ACC112 (cell line): ENCODE results near the gene NEK7.

Experiments used
- H2AFZ ChIP-seq: fragments of 200-600 bp; sonication (generic); one replicate; pipeline ENCODE4 v1.6.0; 2017; ENCODE audit warnings: antibody characterized with exemption, low read length; ENCODE audit not compliant: unreplicated experiment
- H3K27ac ChIP-seq: fragments of 200-600 bp; sonication (generic); 2 replicates; pipeline ENCODE4 v1.5.1; 2014; ENCODE audit warnings: low read depth, mild to moderate bottlenecking, antibody characterized with exemption, low read length, moderate library complexity
- H3K27me3 ChIP-seq: fragments of 200-600 bp; sonication (generic); 2 replicates; pipeline ENCODE4 v1.6.1; 2014; ENCODE audit warnings: mild to moderate bottlenecking, antibody characterized with exemption, low read length, moderate library complexity, mixed read lengths; ENCODE audit not compliant: insufficient read depth
- H3K36me3 ChIP-seq: fragments of 200-600 bp; sonication (generic); 2 replicates; pipeline ENCODE4 v1.6.1; 2016; ENCODE audit warnings: mild to moderate bottlenecking, antibody characterized with exemption, low read length, moderate library complexity, mixed read lengths; ENCODE audit not compliant: insufficient read depth
- H3K4me1 ChIP-seq: fragments of 200-600 bp; sonication (generic); one replicate; pipeline ENCODE4 v1.6.1; 2016; ENCODE audit warnings: low read length, mixed read lengths; ENCODE audit not compliant: insufficient read depth, unreplicated experiment, control insufficient read depth
- H3K4me3 ChIP-seq: fragments of 200-600 bp; sonication (generic); 2 replicates; pipeline ENCODE4 v1.5.1; 2014; ENCODE audit warnings: mild to moderate bottlenecking, low read depth, low read length
- H3K79me2 ChIP-seq: fragments of 200-600 bp; sonication (generic); one replicate; pipeline ENCODE4 v1.6.0; 2016; ENCODE audit warnings: low read length; ENCODE audit not compliant: control insufficient read depth, unreplicated experiment, insufficient read depth

Gene NEK7

DNA sequence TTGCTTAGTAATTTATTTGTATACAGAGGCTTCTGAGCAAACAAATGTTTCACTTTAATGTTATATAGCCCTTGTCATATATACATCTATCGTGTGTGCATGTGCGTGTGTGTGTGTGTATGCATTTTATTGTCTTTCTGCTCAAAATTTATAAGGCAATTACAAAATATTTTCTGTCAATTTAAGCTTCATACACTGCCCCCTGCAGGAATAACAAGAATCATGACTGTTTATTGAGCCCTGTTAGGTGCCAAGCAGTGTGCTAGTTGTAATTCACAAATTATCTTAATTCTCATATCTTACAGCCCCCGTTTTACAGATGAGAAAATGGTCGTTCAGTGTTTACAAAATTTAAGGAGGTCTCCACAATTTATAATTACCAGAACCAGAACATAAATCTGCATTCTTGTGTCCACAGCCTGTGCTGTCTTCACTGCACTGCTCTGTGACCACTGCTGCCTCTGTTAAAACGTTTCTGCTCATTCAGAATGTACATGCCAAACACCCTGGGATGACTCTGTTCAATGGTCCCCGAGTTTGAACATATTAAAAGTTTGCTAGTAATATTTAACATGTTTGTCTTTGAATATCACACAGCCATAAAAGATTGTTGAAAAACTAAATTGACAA, 202.3 kb downstream of the NEK7 start:
- Histone ChIP-seq H3K36me3 (no peaks in the 10 kb centered on the region), H3K27me3 (no peaks in the 10 kb centered on the region)

DNA sequence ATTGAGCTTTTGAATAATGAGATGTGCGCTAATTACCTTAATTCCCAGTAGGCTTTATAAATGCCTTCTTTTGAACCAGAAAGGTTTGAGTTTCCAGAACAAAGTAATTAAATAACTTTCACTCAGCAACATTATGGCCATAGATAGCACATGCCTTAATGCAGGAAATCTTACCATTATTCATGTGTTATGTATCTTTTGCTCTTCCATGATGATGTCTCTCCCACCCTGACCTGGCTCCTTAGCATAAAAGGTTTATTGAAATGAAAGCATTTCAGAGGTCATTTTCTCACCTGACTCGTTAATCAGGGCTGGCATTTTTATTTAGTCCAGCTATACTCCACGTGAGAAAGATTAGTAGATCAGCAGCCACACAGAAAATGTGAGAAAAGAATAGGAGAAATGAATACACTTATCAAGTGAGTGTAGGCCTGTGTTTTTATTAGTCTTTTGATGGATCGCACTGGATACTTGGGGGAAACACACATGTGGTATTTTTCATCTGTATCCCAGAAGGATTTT, 203.5 kb downstream of the NEK7 start:
- Histone ChIP-seq H3K27me3 (no peaks in the 10 kb centered on the region), H3K4me1 (peaks cover 6% of the 10 kb centered on the region), H3K27ac (no peak overlapping the region), H2AFZ (no peak overlapping the region), H3K79me2 (no peaks in the 10 kb centered on the region), H3K36me3 (no peaks in the 10 kb centered on the region), H3K4me3 (no peak overlapping the region)

More for the DNA sequence above, 202.3 kb downstream of the NEK7 start:
- H3K79me2 ChIP-seq: no peaks in the 10 kb centered on the region
- no peak overlapping the region for H2AFZ ChIP-seq
- peaks cover 6% of the 10 kb centered on the region for H3K4me1 ChIP-seq
- H3K27ac ChIP-seq: no peak overlapping the region
- H3K4me3 ChIP-seq: no peak overlapping the region

DNA sequence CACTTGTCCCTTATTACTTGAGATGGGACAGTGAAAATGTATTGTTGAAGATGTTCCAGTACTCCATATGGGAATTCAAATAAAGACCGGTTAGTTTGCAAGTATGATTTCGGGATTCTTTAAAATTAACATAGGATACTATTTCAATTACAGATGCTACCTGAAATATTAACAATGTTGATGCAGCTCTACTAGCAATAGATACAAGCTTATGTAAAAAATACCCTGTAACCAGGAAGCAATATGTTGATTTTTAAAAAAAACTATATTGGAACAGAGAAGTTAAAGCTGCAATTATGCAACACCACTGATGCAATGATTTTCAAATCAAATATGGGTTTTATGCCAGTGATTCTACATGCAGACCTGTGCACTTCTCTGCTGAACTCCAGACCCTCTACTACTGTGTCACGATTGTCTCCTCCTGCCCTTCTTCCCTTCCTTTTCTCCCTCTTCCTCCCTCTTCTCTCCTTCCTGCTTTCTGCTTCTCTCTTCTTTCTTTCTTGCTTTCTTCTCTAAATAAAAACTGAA, 204.5 kb downstream of the NEK7 start:
- Histone ChIP-seq H3K36me3 (no peaks in the 10 kb centered on the region), H3K4me1 (peaks cover 6% of the 10 kb centered on the region), H2AFZ (no peak overlapping the region), H3K27me3 (no peaks in the 10 kb centered on the region), H3K27ac (no peak overlapping the region), H3K79me2 (no peaks in the 10 kb centered on the region), H3K4me3 (no peak overlapping the region)

DNA sequence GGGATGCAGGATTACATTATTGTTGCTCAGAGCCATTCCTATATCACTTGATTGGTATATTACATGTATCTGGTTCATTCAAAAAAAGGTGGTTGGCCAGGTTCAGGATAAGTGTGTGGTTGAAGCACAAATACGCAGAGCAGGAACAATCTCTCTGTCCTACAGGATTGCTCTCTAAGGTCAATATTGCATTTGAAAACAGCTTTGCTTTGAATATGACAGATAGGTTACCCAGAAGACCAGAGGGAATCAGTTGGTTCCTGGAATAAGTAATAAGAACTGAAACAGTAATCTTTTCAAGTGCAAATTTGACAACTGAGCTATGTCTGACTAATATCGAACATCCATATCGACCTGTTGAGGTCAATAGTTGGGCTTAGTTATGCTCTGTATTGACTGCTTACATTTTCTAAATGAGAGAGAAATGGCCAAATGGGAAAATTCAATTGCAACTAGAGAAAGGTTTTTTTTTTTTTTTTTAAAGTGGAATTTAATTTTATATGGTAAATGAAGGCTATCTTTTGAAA, 206.9 kb downstream of the NEK7 start:
- Histone ChIP-seq H3K79me2 (no peaks in the 10 kb centered on the region), H3K36me3 (no peaks in the 10 kb centered on the region), H2AFZ (no peak overlapping the region), H3K4me1 (peaks cover 6% of the 10 kb centered on the region), H3K4me3 (no peak overlapping the region), H3K27ac (no peak overlapping the region), H3K27me3 (no peaks in the 10 kb centered on the region)

- no peak overlapping the region for H3K27ac ChIP-seq
- no peaks in the 10 kb centered on the region for H3K79me2 ChIP-seq
- no peaks in the 10 kb centered on the region for H3K27me3 ChIP-seq
- H3K36me3 ChIP-seq: no peaks in the 10 kb centered on the region
- H3K4me1 ChIP-seq: peaks cover 6% of the 10 kb centered on the region
- H3K4me3 ChIP-seq: no peak overlapping the region
- H2AFZ ChIP-seq: no peak overlapping the region
These were observed 207.7 kb downstream of the NEK7 start for GRCh38 chr1:198364471-198364870.

GRCh38 chr1:198367296-198367695, 210.5 kb downstream of the NEK7 start:
- no peak overlapping the region for H3K27ac ChIP-seq
- no peaks in the 10 kb centered on the region for H3K36me3 ChIP-seq
- no peaks in the 10 kb centered on the region for H3K27me3 ChIP-seq
- H3K79me2 ChIP-seq: no peaks in the 10 kb centered on the region
- H3K4me3 ChIP-seq: no peak overlapping the region
- no peak overlapping the region for H2AFZ ChIP-seq
- no peaks in the 10 kb centered on the region for H3K4me1 ChIP-seq

- Histone ChIP-seq H3K27ac (no peak overlapping the region), H2AFZ (peak overlapping the region; percentile 25)
These were observed 214.2 kb downstream of the NEK7 start for GRCh38 chr1:198370996-198371395.

More at GRCh38 chr1:198370996-198371395, 214.2 kb downstream of the NEK7 start:
- Histone ChIP-seq H3K79me2 (no peaks in the 10 kb centered on the region), H3K27me3 (no peaks in the 10 kb centered on the region), H3K4me1 (no peaks in the 10 kb centered on the region), H3K36me3 (no peaks in the 10 kb centered on the region), H3K4me3 (no peak overlapping the region)
